Neural cell (in vitro differentiated cells): ENCODE results near the gene DHX58.

ENCODE experiments used
- CTCF ChIP-seq: fragments of 450-650 bp; IDR thresholded peaks from 2 replicates; pipeline ENCODE4 v1.5.1; 2014; ENCODE audit warnings: antibody characterized with exemption, mild to moderate bottlenecking, moderate library complexity; ENCODE audit not compliant: poor library complexity, severe bottlenecking
- EP300 ChIP-seq: fragments of 450-650 bp; conservative IDR thresholded peaks from 2 replicates; pipeline ENCODE4 v1.6.1; 2014; ENCODE audit warnings: antibody characterized with exemption, mild to moderate bottlenecking, moderate library complexity; ENCODE audit not compliant: poor library complexity, severe bottlenecking
- EZH2 ChIP-seq: fragments of 200-600, 300-800 bp; shearing (Covaris generic), sonication (generic); IDR thresholded peaks from 2 replicates; pipeline ENCODE4 v1.6.1; 2014; ENCODE audit warnings: antibody characterized with exemption, low read length, borderline replicate concordance, mild to moderate bottlenecking; ENCODE audit not compliant: insufficient read depth, poor library complexity, severe bottlenecking
- POLR2AphosphoS5 ChIP-seq: IDR thresholded peaks from 2 replicates; pipeline ENCODE4 v1.6.1; 2012

GRCh38 chr17:42097691-42098631, 14.6 kb downstream of the DHX58 start, which contains the start of gene ZNF385C:
- TF ChIP-seq CTCF (no peak), POLR2AphosphoS5 (no peak), EZH2 (no peak), EP300 (no peak)
